ENCODE measurements around the gene RRP1.

RRP1 gene

DNA sequence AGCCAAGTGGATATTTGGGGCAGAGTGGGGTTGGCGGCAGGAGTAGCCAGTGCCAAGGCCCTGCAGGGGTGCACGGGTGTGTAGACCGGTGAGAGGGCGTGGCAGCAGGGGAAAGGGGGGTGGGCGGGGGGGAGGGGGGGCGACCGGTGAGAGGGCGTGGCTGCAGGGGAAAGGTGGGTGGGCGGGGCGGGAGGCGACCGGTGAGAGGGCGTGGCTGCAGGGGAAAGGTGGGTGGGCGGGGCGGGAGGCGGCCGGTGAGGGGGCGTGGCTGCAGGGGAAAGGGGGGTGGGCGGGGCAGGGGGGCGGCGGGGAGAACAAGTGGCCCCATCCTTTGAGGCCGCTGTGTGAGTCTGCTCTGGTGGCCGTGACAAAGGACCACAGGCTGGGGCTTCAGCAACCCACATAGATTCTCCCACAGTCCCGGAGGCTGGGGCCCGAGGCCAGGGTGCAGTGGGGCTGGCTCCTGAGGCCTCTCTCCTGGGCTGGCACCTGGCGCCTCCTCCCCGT lies 25.8 kb downstream of the RRP1 start:
- no peak overlapping the region for H3K4me3 ChIP-seq (ENCODE audit: low read depth, low read length)
- no peak for DNase-seq (ENCODE audit: low read depth, low spot score)
- POLR2A ChIA-PET: no interaction called here

DNA sequence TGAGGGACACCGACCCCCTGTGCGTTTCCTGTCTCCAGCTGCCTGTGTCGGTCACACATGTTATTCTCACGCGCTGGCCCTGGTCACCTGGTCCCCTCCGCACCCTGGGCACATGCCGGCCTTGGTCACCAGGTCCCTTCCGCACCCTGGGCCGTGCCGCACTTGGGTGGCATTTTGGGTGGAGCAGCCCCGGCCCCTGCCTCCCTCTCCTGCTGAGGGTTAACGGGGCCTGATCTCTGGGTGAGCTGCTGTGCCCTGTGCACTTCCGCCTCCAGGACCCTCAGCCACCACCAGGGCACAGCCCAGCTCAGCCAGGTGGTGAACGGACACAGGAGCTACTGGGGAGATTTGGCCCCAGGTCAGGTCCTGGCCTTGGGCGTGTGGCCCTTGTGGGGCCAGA lies 26.6 kb downstream of the RRP1 start:
- ChIA-PET POLR2A (no interaction called here), CTCF (interaction anchor here (1.3 kb wide), 1 partner anchor 27 kb away, joined by 5 read pairs; the partner anchor contains the start of gene RRP1)
- TF ChIP-seq CTCF (IDR thresholded peaks at IDR 0.05; ENCODE audit: insufficient read depth, low read length, missing control alignments): no peak
- DNase-seq (ENCODE audit: low read depth, low spot score): no peak
- no peak overlapping the region for H3K4me3 ChIP-seq (ENCODE audit: low read depth, low read length)

More for the DNA sequence above, 25.8 kb downstream of the RRP1 start:
- TF ChIP-seq CTCF (IDR thresholded peaks at IDR 0.05; ENCODE audit: insufficient read depth, low read length, missing control alignments): no peak
- CTCF ChIA-PET: no interaction called here

DNA sequence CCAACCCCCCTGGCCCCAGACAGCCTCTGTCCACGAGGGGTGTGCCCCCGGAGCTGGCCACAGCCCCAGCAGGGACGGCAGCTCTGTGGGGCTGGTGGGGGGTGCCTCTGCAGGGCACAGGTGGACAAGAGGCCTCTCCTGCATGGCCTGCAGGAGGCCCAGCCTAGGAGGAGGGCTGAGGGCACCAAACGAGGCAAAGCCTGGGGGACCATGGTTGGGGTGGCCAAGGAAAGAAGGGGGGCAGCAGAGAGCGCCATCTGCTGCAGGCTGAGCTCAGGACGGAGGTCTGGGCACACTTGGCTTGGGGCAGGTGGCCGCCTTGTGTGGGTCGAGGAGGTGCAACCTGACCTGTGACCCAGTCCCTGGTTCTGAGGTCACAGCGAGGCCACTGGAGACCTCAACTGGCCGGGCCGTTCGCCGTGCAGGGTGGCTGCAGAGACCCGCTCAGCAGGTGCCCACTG lies 27.3 kb downstream of the RRP1 start:
- TF ChIP-seq CTCF (IDR thresholded peaks at IDR 0.05; ENCODE audit: insufficient read depth, low read length, missing control alignments): no peak
- ChIA-PET POLR2A (no interaction called here), CTCF (interaction anchor here (1.3 kb wide), 1 partner anchor 27 kb away, joined by 5 read pairs; the partner anchor contains the start of gene RRP1)
- no peak for DNase-seq (ENCODE audit: low read depth, low spot score)
- H3K4me3 ChIP-seq (ENCODE audit: low read depth, low read length): no peak overlapping the region

DNA sequence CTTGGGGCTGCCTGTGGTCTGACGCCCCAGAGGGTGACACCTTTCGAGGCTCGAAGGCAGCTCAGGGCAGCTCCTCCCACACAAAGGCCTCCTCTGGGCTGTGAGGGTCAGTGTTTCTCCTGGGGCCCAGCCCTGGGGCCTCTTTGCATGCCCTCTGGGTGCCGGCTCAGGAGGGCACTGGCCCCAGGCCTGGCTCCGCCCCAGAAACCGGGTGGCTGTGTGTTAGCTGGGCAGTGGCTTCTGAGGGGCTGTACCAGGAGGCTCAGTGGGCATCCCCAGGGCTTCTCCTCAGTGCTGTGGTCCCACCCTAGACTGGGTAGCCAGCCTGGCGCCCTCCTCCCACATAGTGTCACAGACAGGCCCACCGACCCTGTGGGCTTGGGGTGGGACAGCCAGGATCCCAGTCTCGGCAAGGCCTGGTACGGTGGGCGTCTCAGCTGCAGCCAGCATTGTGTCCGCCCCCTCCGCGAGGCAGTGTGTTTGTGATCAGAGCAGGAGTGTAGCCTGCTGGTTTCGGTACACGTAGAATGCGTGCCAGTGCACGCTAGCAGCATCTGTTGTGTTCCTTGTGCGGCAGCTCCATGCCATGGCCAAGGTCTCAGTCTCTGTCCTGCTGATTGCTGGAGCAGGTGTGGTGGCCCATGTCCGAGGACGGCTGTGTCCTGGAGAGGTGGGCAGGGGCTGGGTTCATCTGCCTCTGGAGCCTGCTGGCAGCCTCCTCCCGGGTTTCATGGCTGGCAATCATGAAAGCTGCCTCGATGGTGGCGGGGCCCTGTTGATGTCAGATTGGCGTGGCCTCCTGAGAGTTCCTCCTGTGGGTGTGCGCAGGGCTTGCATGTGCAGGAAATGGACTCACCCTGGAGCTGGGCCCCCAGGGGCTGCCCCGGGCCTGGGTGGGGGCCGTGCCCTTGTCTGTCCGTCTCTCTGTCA lies 28.0 kb downstream of the RRP1 start:
- CTCF ChIA-PET: interaction anchor here (1.3 to 1.8 kb wide), 4 partner anchors 11 to 158 kb away, joined by 3 to 7 read pairs (median 4); partner anchors contain the start of gene RRP1
- TF ChIP-seq CTCF (IDR thresholded peaks at IDR 0.05; ENCODE audit: insufficient read depth, low read length, missing control alignments): no peak
- no peak overlapping the region for H3K4me3 ChIP-seq (ENCODE audit: low read depth, low read length)
- POLR2A ChIA-PET: no interaction called here
- no peak for DNase-seq (ENCODE audit: low read depth, low spot score)

GRCh38 chr21:43818685-43819084 lies 29.3 kb downstream of the RRP1 start:
- ChIA-PET POLR2A (no interaction called here), CTCF (interaction anchor here (0.7 to 1.8 kb wide), 4 partner anchors 10 to 157 kb away, joined by 3 to 7 read pairs (median 4); no protein-coding TSS in a partner anchor)
- no peak overlapping the region for H3K4me3 ChIP-seq (ENCODE audit: low read depth, low read length)
- TF ChIP-seq CTCF (IDR thresholded peaks at IDR 0.05; ENCODE audit: insufficient read depth, low read length, missing control alignments): no peak
- DNase-seq (ENCODE audit: low read depth, low spot score): no peak

All from AG04449 (cell line).